WTC11 (cell line): ENCODE measurements around the gene CPXM1. TPM values are rescaled to one million over a fixed set of nuclear protein-coding genes. Genes with fewer than 3 reads are reported as not detected.

ENCODE experiments used
- ATAC-seq: fragments of 200-7000 bp; cut with Tn5 transposase; 2 replicates; pipeline ENCODE4 v1.10.0; 2021; ENCODE audit warnings: mild to moderate bottlenecking, moderate library complexity
- CTCF ChIA-PET: fragments of 300-600 bp; sonication (Branson Sonifier 250); formaldehyde crosslinking; loops from one replicate; lab custom pipeline; 2021; ENCODE audit warnings: antibody characterized with exemption; lab: Charles Lee
- POLR2A ChIA-PET: fragments of 350-600 bp; sonication (Branson Sonifier 250); formaldehyde crosslinking; loops from one replicate; lab custom pipeline; 2021; ENCODE audit warnings: antibody characterized with exemption; lab: Charles Lee
- DNase-seq: peaks from one replicate; pipeline ENCODE4 v3.0.0; 2021; ENCODE audit warnings: low spot score
- H3K27ac Mint-ChIP-seq: 2 replicates; pipeline ENCODE4 v1.8.0; 2021; ENCODE audit warnings: mixed read lengths
- H3K27me3 Mint-ChIP-seq: 2 replicates; pipeline ENCODE4 v1.8.0; 2021; ENCODE audit warnings: low read depth, mild to moderate bottlenecking, moderate library complexity, mixed read lengths
- H3K36me3 Mint-ChIP-seq: 2 replicates; pipeline ENCODE4 v1.8.0; 2021; ENCODE audit warnings: mixed read lengths
- H3K4me1 Mint-ChIP-seq: 2 replicates; pipeline ENCODE4 v1.8.0; 2022; ENCODE audit warnings: mixed read lengths
- H3K4me3 Mint-ChIP-seq: 2 replicates; pipeline ENCODE4 v1.8.0; 2021; ENCODE audit warnings: mild to moderate bottlenecking, moderate library complexity, mixed read lengths
- H3K9me3 Mint-ChIP-seq: 2 replicates; pipeline ENCODE4 v1.8.0; 2021; ENCODE audit warnings: mixed read lengths
- ATF1 ChIP-seq: sonication (generic); formaldehyde crosslinking; IDR thresholded peaks from 2 replicates; pipeline ENCODE4 v1.8.1; 2023; ENCODE audit warnings: mild to moderate bottlenecking, moderate library complexity, missing genetic modification reagents
- CREM ChIP-seq: sonication (generic); formaldehyde crosslinking; IDR thresholded peaks from 2 replicates; pipeline ENCODE4 v1.8.1; 2022; ENCODE audit warnings: mild to moderate bottlenecking, missing genetic modification reagents, moderate library complexity
- ELF4 ChIP-seq: sonication (generic); formaldehyde crosslinking; IDR thresholded peaks from 2 replicates; pipeline ENCODE4 v1.8.1; 2022; ENCODE audit warnings: low read depth, mild to moderate bottlenecking, moderate library complexity, missing genetic modification reagents
- FOXP4 ChIP-seq: sonication (generic); formaldehyde crosslinking; IDR thresholded peaks from 2 replicates; pipeline ENCODE4 v1.8.0; 2022; ENCODE audit warnings: mild to moderate bottlenecking, missing genetic modification reagents
- GABPB1 ChIP-seq: sonication (generic); formaldehyde crosslinking; IDR thresholded peaks from 2 replicates; pipeline ENCODE4 v1.8.1; 2023; ENCODE audit warnings: mild to moderate bottlenecking, missing genetic modification reagents
- JUN ChIP-seq: sonication (generic); formaldehyde crosslinking; IDR thresholded peaks from 2 replicates; pipeline ENCODE4 v1.8.0; 2023; ENCODE audit warnings: mild to moderate bottlenecking, missing genetic modification reagents
- MAX ChIP-seq: sonication (generic); formaldehyde crosslinking; IDR thresholded peaks from 2 replicates; pipeline ENCODE4 v1.8.0; 2022; ENCODE audit warnings: mild to moderate bottlenecking, missing genetic modification reagents
- OVOL2 ChIP-seq: fragments of 250-450 bp; sonication (Bioruptor Pico); IDR thresholded peaks from 2 replicates; pipeline ENCODE4 v1.9.0; 2021; ENCODE audit warnings: mild to moderate bottlenecking, borderline replicate concordance
- SMAD3 ChIP-seq: sonication (generic); formaldehyde crosslinking; IDR thresholded peaks from 2 replicates; pipeline ENCODE4 v1.8.0; 2022; ENCODE audit warnings: missing genetic modification reagents, mild to moderate bottlenecking, borderline replicate concordance
- SMAD4 ChIP-seq: sonication (generic); formaldehyde crosslinking; IDR thresholded peaks from 2 replicates; pipeline ENCODE4 v1.8.0; 2022; ENCODE audit warnings: mild to moderate bottlenecking, missing genetic modification reagents
- TCF7 ChIP-seq: sonication (generic); formaldehyde crosslinking; IDR thresholded peaks from 2 replicates; pipeline ENCODE4 v1.8.0; 2022; ENCODE audit warnings: mild to moderate bottlenecking, low read depth, missing genetic modification reagents, moderate library complexity
- TEAD1 ChIP-seq: sonication (generic); formaldehyde crosslinking; IDR thresholded peaks from 2 replicates; pipeline ENCODE4 v1.8.0; 2022; ENCODE audit warnings: mild to moderate bottlenecking, missing genetic modification reagents
- TEAD4 ChIP-seq: sonication (generic); formaldehyde crosslinking; IDR thresholded peaks from 2 replicates; pipeline ENCODE4 v1.8.0; 2022; ENCODE audit warnings: mild to moderate bottlenecking, missing genetic modification reagents
- TP53 ChIP-seq: sonication (generic); formaldehyde crosslinking; IDR thresholded peaks from 2 replicates; pipeline ENCODE4 v1.8.1; 2023; ENCODE audit warnings: mild to moderate bottlenecking, missing genetic modification reagents
- ZNF121 ChIP-seq: sonication (generic); formaldehyde crosslinking; IDR thresholded peaks from 2 replicates; pipeline ENCODE4 v1.8.0; 2023; ENCODE audit warnings: missing genetic modification reagents
- ZNF138 ChIP-seq: sonication (generic); formaldehyde crosslinking; conservative IDR thresholded peaks from 2 replicates; pipeline ENCODE4 v1.8.1; 2022; ENCODE audit warnings: mild to moderate bottlenecking, moderate library complexity, missing genetic modification reagents
- ZNF232 ChIP-seq: sonication (generic); formaldehyde crosslinking; IDR thresholded peaks from 2 replicates; pipeline ENCODE4 v1.8.0; 2022; ENCODE audit warnings: mild to moderate bottlenecking, missing genetic modification reagents
- ZNF532 ChIP-seq: fragments of 250-450 bp; sonication (Bioruptor Pico); IDR thresholded peaks from 2 replicates; pipeline ENCODE4 v1.9.0; 2021; ENCODE audit warnings: mild to moderate bottlenecking, borderline replicate concordance
- total RNA-seq: library from RNA; stranded (reverse); gene quantifications from 3 replicates; pipeline ENCODE4 v1.2.3, GENCODE V29; 2021
- TF ChIP-seq, protein P1 (sequence below): fragments of 200-600 bp; IDR thresholded peaks from 2 replicates; pipeline ENCODE4 v1.8.0; 2022; ENCODE audit warnings: antibody characterized with exemption
- TF ChIP-seq, protein P2 (sequence below): fragments of 250-450 bp; sonication (Bioruptor Pico); IDR thresholded peaks from 2 replicates; pipeline ENCODE4 v1.9.0; 2021; ENCODE audit warnings: mild to moderate bottlenecking

CPXM1 gene
- total RNA-seq, 1 experiment from 2014 or later = 51.2 TPM

DNA sequence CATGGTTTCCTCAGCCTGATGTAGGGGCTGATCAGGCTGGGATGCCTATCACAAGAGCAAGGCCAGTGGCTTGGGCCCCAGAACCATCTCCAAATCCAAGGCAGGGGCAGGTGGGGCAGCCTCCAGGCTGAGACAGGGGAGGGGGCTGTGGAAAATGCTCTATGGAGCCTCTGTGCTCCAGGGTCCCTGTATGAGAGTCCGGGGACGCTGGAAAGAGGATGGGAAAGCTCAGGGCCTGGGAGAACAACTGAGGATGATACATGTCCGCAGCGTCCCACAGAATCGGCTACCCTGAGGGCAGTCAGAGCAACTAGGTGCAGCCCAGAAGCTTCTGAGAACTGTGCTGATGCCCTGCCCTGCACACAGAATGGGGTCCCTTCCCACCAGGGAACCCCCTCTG lies 43.4 kb downstream of the CPXM1 start:
- peaks cover 35% of the 10 kb centered on the region for H3K27me3 Mint-ChIP-seq
- DNase-seq (no peak), ATAC-seq (no peak)
- peaks cover 14% of the 10 kb centered on the region for H3K4me1 Mint-ChIP-seq
- H3K36me3 Mint-ChIP-seq = no peaks in the 10 kb centered on the region
- H3K4me3 Mint-ChIP-seq = no peak overlapping the region
- TF ChIP-seq ZNF121 (CRISPR knock-in tag) (no peak), SMAD3 (CRISPR knock-in tag) (no peak), ZNF532 (no peak), ATF1 (CRISPR knock-in tag) (no peak), GABPB1 (CRISPR knock-in tag) (no peak), TEAD4 (CRISPR knock-in tag) (no peak), OVOL2 (no peak)
- CTCF ChIA-PET = interaction anchor here (1.0 to 1.9 kb wide), 5 partner anchors 34 to 109 kb away, joined by 3 to 9 read pairs (median 6); no protein-coding TSS in a partner anchor
- H3K9me3 Mint-ChIP-seq = no peaks in the 10 kb centered on the region
- H3K27ac Mint-ChIP-seq = no peak overlapping the region
- POLR2A ChIA-PET = no interaction called here

DNA sequence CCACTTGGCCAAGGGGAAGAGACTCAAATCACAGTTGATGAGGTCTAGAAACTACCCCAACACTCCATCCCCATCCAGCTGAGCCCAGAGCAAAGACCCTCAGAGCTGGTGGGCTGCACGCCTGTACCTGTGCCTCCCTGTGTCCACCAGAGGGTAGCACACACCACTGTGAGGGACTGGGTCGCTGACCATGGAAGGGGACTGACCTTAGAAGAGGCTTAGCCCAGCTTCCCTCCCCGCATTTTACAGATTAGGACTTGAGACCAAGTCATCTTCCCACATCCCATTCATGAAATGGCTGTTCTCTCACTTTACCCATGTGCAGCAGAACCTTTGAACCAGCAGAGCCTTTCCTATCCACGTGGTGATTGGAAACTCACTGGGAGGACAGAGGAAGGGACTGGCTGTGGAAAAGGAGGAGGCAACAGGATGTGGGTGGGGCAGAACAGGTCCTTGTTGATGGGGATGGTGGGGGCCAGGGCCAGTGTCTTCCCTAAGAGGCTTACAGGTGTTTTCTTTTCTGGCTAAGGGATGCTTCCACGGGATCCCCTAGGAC lies 44.3 kb downstream of the CPXM1 start:
- TF ChIP-seq TEAD1 (CRISPR knock-in tag) (no peak), ZNF138 (peak; percentile 48; the same call in 1 of the 2 replicates), TP53 (CRISPR knock-in tag) (0 out of 2 replicates have a peak, but pooled peaks have one; percentile 51), ZNF232 (CRISPR knock-in tag) (0 out of 2 replicates have a peak, but pooled peaks have one; percentile 38)
- TF ChIP-seq, protein P1, sequence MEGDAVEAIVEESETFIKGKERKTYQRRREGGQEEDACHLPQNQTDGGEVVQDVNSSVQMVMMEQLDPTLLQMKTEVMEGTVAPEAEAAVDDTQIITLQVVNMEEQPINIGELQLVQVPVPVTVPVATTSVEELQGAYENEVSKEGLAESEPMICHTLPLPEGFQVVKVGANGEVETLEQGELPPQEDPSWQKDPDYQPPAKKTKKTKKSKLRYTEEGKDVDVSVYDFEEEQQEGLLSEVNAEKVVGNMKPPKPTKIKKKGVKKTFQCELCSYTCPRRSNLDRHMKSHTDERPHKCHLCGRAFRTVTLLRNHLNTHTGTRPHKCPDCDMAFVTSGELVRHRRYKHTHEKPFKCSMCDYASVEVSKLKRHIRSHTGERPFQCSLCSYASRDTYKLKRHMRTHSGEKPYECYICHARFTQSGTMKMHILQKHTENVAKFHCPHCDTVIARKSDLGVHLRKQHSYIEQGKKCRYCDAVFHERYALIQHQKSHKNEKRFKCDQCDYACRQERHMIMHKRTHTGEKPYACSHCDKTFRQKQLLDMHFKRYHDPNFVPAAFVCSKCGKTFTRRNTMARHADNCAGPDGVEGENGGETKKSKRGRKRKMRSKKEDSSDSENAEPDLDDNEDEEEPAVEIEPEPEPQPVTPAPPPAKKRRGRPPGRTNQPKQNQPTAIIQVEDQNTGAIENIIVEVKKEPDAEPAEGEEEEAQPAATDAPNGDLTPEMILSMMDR = peak; percentile 71
- H3K27ac Mint-ChIP-seq = no peak overlapping the region
- CTCF ChIA-PET = interaction anchor here (0.5 to 7.3 kb wide), 51 partner anchors 8 to 378 kb away, joined by 3 to 120 read pairs (median 4); partner anchors contain the start of genes C20orf141, CPXM1, PCED1A and TMEM239

DNA sequence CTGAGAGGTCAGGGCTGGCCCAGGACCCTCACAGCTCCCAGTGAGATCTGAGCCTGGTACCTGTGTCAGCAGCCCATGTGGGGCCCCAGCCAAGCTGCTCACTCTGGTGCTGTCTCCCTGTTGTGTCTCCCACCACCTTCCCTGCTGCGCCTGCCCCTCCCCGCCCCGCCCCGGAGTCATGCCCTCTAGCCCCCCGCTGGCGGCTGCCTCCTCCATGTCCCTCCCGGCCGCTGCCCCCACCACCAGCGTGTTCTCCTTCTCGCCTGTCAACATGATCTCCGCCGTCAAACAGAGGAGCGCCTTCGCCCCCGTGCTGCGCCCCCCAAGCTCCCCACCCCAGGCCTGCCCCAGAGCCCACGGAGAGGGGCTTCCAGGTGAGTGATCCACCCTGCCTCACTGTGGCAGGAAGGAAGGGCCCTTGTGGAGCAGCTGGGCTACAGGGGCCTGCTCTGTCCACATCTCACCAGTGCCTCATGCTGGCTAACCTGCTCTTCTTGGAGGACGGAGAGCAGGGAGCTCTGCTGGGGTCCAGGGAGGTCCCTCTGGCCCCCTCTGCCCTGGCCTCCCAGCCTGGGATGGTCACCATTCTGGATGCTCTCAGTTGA lies 44.9 kb downstream of the CPXM1 start:
- POLR2A ChIA-PET = interaction anchor here (0.7 to 1.0 kb wide), 3 partner anchors 67 to 103 kb away, joined by 3 read pairs; partner anchors contain the start of gene NOP56
- no peak overlapping the region for H3K27ac Mint-ChIP-seq
- TF ChIP-seq TCF7 (CRISPR knock-in tag) (no peak), FOXP4 (CRISPR knock-in tag) (no peak), ZNF232 (CRISPR knock-in tag) (no peak), ELF4 (CRISPR knock-in tag) (no peak), JUN (CRISPR knock-in tag) (no peak), SMAD4 (no peak), TEAD1 (CRISPR knock-in tag) (no peak), OVOL2 (no peak), CREM (no peak), MAX (CRISPR knock-in tag) (no peak)
- TF ChIP-seq, protein P2, sequence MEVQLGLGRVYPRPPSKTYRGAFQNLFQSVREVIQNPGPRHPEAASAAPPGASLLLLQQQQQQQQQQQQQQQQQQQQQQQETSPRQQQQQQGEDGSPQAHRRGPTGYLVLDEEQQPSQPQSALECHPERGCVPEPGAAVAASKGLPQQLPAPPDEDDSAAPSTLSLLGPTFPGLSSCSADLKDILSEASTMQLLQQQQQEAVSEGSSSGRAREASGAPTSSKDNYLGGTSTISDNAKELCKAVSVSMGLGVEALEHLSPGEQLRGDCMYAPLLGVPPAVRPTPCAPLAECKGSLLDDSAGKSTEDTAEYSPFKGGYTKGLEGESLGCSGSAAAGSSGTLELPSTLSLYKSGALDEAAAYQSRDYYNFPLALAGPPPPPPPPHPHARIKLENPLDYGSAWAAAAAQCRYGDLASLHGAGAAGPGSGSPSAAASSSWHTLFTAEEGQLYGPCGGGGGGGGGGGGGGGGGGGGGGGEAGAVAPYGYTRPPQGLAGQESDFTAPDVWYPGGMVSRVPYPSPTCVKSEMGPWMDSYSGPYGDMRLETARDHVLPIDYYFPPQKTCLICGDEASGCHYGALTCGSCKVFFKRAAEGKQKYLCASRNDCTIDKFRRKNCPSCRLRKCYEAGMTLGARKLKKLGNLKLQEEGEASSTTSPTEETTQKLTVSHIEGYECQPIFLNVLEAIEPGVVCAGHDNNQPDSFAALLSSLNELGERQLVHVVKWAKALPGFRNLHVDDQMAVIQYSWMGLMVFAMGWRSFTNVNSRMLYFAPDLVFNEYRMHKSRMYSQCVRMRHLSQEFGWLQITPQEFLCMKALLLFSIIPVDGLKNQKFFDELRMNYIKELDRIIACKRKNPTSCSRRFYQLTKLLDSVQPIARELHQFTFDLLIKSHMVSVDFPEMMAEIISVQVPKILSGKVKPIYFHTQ = no peak

More for the DNA sequence above, 44.3 kb downstream of the CPXM1 start:
- DNase-seq (peak; percentile 77), ATAC-seq (peak; percentile 76)
- no peaks in the 10 kb centered on the region for H3K36me3 Mint-ChIP-seq
- peaks cover 40% of the 10 kb centered on the region for H3K27me3 Mint-ChIP-seq
- H3K4me1 Mint-ChIP-seq = peaks cover 15% of the 10 kb centered on the region
- H3K4me3 Mint-ChIP-seq = no peak overlapping the region
- POLR2A ChIA-PET = interaction anchor here (0.7 to 1.0 kb wide), 3 partner anchors 67 to 104 kb away, joined by 3 read pairs; partner anchors contain the start of gene NOP56
- H3K9me3 Mint-ChIP-seq = no peaks in the 10 kb centered on the region

More for the DNA sequence above, 44.9 kb downstream of the CPXM1 start:
- Mint-ChIP-seq H3K4me1 (peaks cover 16% of the 10 kb centered on the region), H3K9me3 (no peaks in the 10 kb centered on the region), H3K36me3 (no peaks in the 10 kb centered on the region), H3K4me3 (no peak overlapping the region), H3K27me3 (peaks cover 46% of the 10 kb centered on the region)
- CTCF ChIA-PET = interaction anchor here (0.5 to 7.3 kb wide), 52 partner anchors 8 to 379 kb away, joined by 3 to 120 read pairs (median 4); partner anchors contain the start of genes C20orf141, CPXM1, PCED1A and TMEM239
- no peak for DNase-seq
- no peak for ATAC-seq
